Measurements from ENCODE around the gene ZSCAN9. TPM values are rescaled to one million over a fixed set of nuclear protein-coding genes. Genes with fewer than 3 reads are reported as not detected.
A peak's percentile ranks its signal among the peaks of the same experiment; 100 is the strongest.

Gene ZSCAN9
- total and polyA plus RNA-seq, 2 donors (not counting 3 experiments of a cell fraction or from before 2014, with no cell fraction given): 11.7 to 18.0 TPM

- no TSS peak for BruUV-seq (replicated peaks)
Observed at GRCh38 chr6:28252009-28252975, 27.2 kb downstream of the ZSCAN9 start, which contains the start of gene ZKSCAN4. Gene ZKSCAN4, minus strand, starts transcription at chr6:28252269. Its CDS starts 289 bp downstream, at chr6:28251980.

GRCh38 chr6:28254121-28254519 lies 29.0 kb downstream of the ZSCAN9 start:
- Histone ChIP-seq H4K20me1 (replicated peaks; ENCODE audit: control insufficient read depth, extremely low read depth, insufficient read depth, low read length) (no peaks in the 10 kb centered on the region), H2AFZ (ENCODE audit: low read depth, low read length) (no peak overlapping the region), H3K27me3 (ENCODE audit: control insufficient read depth in 2 of 2, insufficient read depth in 2 of 2, low read length in 2 of 2) (peaks cover 0 to 2% of the 10 kb centered on the region in 2 experiments), H3K9ac (replicated peaks; ENCODE audit: extremely low read depth, insufficient read depth, low read length) (no peak overlapping the region), H3K9me1 (replicated peaks; ENCODE audit: control insufficient read depth, extremely low read depth, insufficient read depth, low read length) (no peaks in the 10 kb centered on the region), H3K9me3 (replicated peaks; ENCODE audit: control insufficient read depth, insufficient read depth, low read length) (no peaks in the 10 kb centered on the region), H3K79me2 (ENCODE audit: control insufficient read depth, insufficient read depth, low read length) (no peaks in the 10 kb centered on the region), H3K27ac (ENCODE audit: insufficient read depth, low read depth, low read length) (no peak overlapping the region), H3K4me2 (ENCODE audit: insufficient read depth, low read length) (no peak overlapping the region), H3K4me3 (replicated peaks in 1 of 3; ENCODE audit: insufficient read depth in 1 of 3, low read depth in 1 of 3, low read length in 3 of 3) (no peak overlapping the region), H3K4me1 (ENCODE audit: control insufficient read depth, extremely low read depth, insufficient read depth, low read length) (peaks cover 15% of the 10 kb centered on the region), H3K36me3 (ENCODE audit: control insufficient read depth in 2 of 2, extremely low read depth in 1 of 2, insufficient read depth in 2 of 2, low read length in 2 of 2) (no peaks in the 10 kb centered on the region)
- no peak for DNase-seq (ENCODE audit: low read depth, low spot score)
- ChIA-PET CTCF (interaction anchor here (3.9 kb wide), 1 partner anchor 13 kb away, joined by 17 read pairs; the partner anchor contains the start of gene ZSCAN26), POLR2A (no interaction called here)
- FAIRE-seq: no peak
- TF ChIP-seq GATA2 (IDR thresholded peaks at IDR 0.05; ENCODE audit: insufficient read depth, insufficient read length, low read depth, low read length) (no peak), CTCF (IDR thresholded peaks at IDR 0.05; ENCODE audit: extremely low read depth in 1 of 2, insufficient read depth in 1 of 2, low read depth in 1 of 2, low read length in 2 of 2) (no peak), JUN (IDR thresholded peaks at IDR 0.05; ENCODE audit: borderline replicate concordance, insufficient read depth, insufficient read length, low read depth) (no peak), POLR2A (IDR thresholded peaks at IDR 0.05; ENCODE audit: low read depth, low read length) (no peak), EZH2 (IDR thresholded peaks at IDR 0.05; ENCODE audit: borderline replicate concordance, low read depth, low read length, severe bottlenecking) (no peak), POLR2AphosphoS5 (IDR thresholded peaks at IDR 0.05; ENCODE audit: insufficient read depth, low read depth, low read length) (no peak), FOS (IDR thresholded peaks at IDR 0.05; ENCODE audit: borderline replicate concordance, insufficient read depth, low read length) (no peak), MAX (IDR thresholded peaks at IDR 0.05; ENCODE audit: insufficient read depth, insufficient read length) (no peak), MYC (IDR thresholded peaks at IDR 0.05; ENCODE audit: low read depth, low read length) (no peak)
- intact Hi-C loops (cut with micrococcal nuclease): no loop called here
- dilution Hi-C loops (cut with MboI; ENCODE audit: extremely low pct_ligation_motif_present, low sequenced_read_pairs): no loop called here
- no TSS peak for BruUV-seq (replicated peaks)

More at GRCh38 chr6:28252009-28252975, 27.2 kb downstream of the ZSCAN9 start, which contains the start of gene ZKSCAN4:
- H4K20me1 ChIP-seq (replicated peaks; ENCODE audit: control insufficient read depth, extremely low read depth, insufficient read depth, low read length): no peaks in the 10 kb centered on the region
- FAIRE-seq (peak; percentile 74), DNase-seq (ENCODE audit: low read depth, low spot score) (peak; percentile 83)
- no peaks in the 10 kb centered on the region for H3K9me3 ChIP-seq (replicated peaks; ENCODE audit: control insufficient read depth, insufficient read depth, low read length)
- peaks cover 12% of the 10 kb centered on the region for H3K4me1 ChIP-seq (ENCODE audit: control insufficient read depth, extremely low read depth, insufficient read depth, low read length)
- peak within 1 kb of the TSS; percentile 82 for H2AFZ ChIP-seq (ENCODE audit: low read depth, low read length)
- dilution Hi-C loops (cut with MboI; ENCODE audit: extremely low pct_ligation_motif_present, low sequenced_read_pairs) (no loop called here), intact Hi-C loops (cut with micrococcal nuclease) (loop anchor here (1.0 to 2.0 kb wide), 6 partner anchors 15 to 131 kb away; partner anchors contain the start of genes PGBD1, ZKSCAN8, ZSCAN26 and ZSCAN9)
- H3K27me3 ChIP-seq (ENCODE audit: control insufficient read depth in 2 of 2, insufficient read depth in 2 of 2, low read length in 2 of 2): no peaks in the 10 kb centered on the region
- ChIA-PET POLR2A (interaction anchor here (0.8 to 1.2 kb wide), 4 partner anchors 15 to 111 kb away, joined by 3 to 13 read pairs (median 5); partner anchors contain the start of genes PGBD1, ZKSCAN8 and ZSCAN26), CTCF (interaction anchor here (0.7 to 3.9 kb wide), 7 partner anchors 12 to 104 kb away, joined by 3 to 22 read pairs (median 7); partner anchors contain the start of genes PGBD1, ZSCAN26 and ZSCAN9)
- H3K79me2 ChIP-seq (ENCODE audit: control insufficient read depth, insufficient read depth, low read length): no peaks in the 10 kb centered on the region
- TF ChIP-seq EZH2 (IDR thresholded peaks at IDR 0.05; ENCODE audit: borderline replicate concordance, low read depth, low read length, severe bottlenecking) (no peak), FOS (IDR thresholded peaks at IDR 0.05; ENCODE audit: borderline replicate concordance, insufficient read depth, low read length) (no peak)
- H3K36me3 ChIP-seq (ENCODE audit: control insufficient read depth in 2 of 2, extremely low read depth in 1 of 2, insufficient read depth in 2 of 2, low read length in 2 of 2): peaks cover 0 to 3% of the 10 kb centered on the region in 2 experiments
- no peak within 1 kb of the TSS for H3K27ac ChIP-seq (ENCODE audit: insufficient read depth, low read depth, low read length)
- H3K9me1 ChIP-seq (replicated peaks; ENCODE audit: control insufficient read depth, extremely low read depth, insufficient read depth, low read length): no peaks in the 10 kb centered on the region
- H3K4me3 ChIP-seq (replicated peaks in 1 of 3; ENCODE audit: insufficient read depth in 1 of 3, low read depth in 1 of 3, low read length in 3 of 3): peak within 1 kb of the TSS; percentile 85 to 89 (median 85)
- H3K4me2 ChIP-seq (ENCODE audit: insufficient read depth, low read length): peak within 1 kb of the TSS; percentile 88
- peak within 1 kb of the TSS; percentile 62 for H3K9ac ChIP-seq (replicated peaks; ENCODE audit: extremely low read depth, insufficient read depth, low read length)
